Measurements from ENCODE around the gene C4A. TPM values are rescaled to one million over a fixed set of nuclear protein-coding genes. Genes with fewer than 3 reads are reported as not detected.
A peak's percentile ranks its signal among the peaks of the same experiment; 100 is the strongest.

C4A gene
- total RNA-seq, 3 donors from 2014 or later: 7.2 to 275 (median 230) TPM

- no peaks in the 10 kb centered on the region for H3K36me3 ChIP-seq
Observed at GRCh38 chr6:31961616-31962015, 20.2 kb upstream of the C4A start.

GRCh38 chr6:31963921-31964320 is 17.9 kb upstream of the C4A start:
- intact Hi-C loops (cut with DNase I; ENCODE audit: low total_unique reads): no loop called here
- H3K4me3 ChIP-seq: no peak overlapping the region
- no peaks in the 10 kb centered on the region for H3K27me3 ChIP-seq
- no peaks in the 10 kb centered on the region for H3K9me3 ChIP-seq
- no peak for DNase-seq (ENCODE audit: low spot score in 2 of 2)
- no peaks in the 10 kb centered on the region for H3K36me3 ChIP-seq
- no peaks in the 10 kb centered on the region for H3K4me1 ChIP-seq
- TF ChIP-seq POLR2AphosphoS5 (IDR thresholded peaks at IDR 0.05) (no peak), POLR2A (IDR thresholded peaks at IDR 0.05) (no peak), CTCF (IDR thresholded peaks at IDR 0.05) (no peak)
- no peak overlapping the region for H3K27ac ChIP-seq

More at GRCh38 chr6:31961616-31962015, 20.2 kb upstream of the C4A start:
- peaks cover 0 to 7% of the 10 kb centered on the region in 2 donors for H3K4me1 ChIP-seq
- no peaks in the 10 kb centered on the region for H3K27me3 ChIP-seq
- no peak overlapping the region for H3K4me3 ChIP-seq
- no peak overlapping the region for H3K27ac ChIP-seq
- TF ChIP-seq POLR2AphosphoS5 (IDR thresholded peaks at IDR 0.05): no peak
- no peak for TF ChIP-seq POLR2A (IDR thresholded peaks at IDR 0.05)
- TF ChIP-seq CTCF (IDR thresholded peaks at IDR 0.05): no peak
- intact Hi-C loops (cut with DNase I; ENCODE audit: low total_unique reads): no loop called here
- no peak for DNase-seq (ENCODE audit: low spot score in 2 of 2)
- no peaks in the 10 kb centered on the region for H3K9me3 ChIP-seq

- H3K36me3 ChIP-seq: no peaks in the 10 kb centered on the region
- peaks cover 0 to under 1% of the 10 kb centered on the region in 2 donors for H3K4me1 ChIP-seq
- H3K27me3 ChIP-seq: no peaks in the 10 kb centered on the region
- intact Hi-C loops (cut with DNase I; ENCODE audit: low total_unique reads): no loop called here
- DNase-seq (ENCODE audit: low spot score in 2 of 2): no peak
- H3K27ac ChIP-seq: no peak overlapping the region
- H3K4me3 ChIP-seq: no peak overlapping the region
- H3K9me3 ChIP-seq: no peaks in the 10 kb centered on the region
- TF ChIP-seq CTCF (IDR thresholded peaks at IDR 0.05): no peak
- no peak for TF ChIP-seq POLR2A (IDR thresholded peaks at IDR 0.05)
- no peak for TF ChIP-seq POLR2AphosphoS5 (IDR thresholded peaks at IDR 0.05)
Observed at GRCh38 chr6:31965700-31966099, 16.2 kb upstream of the C4A start.

GRCh38 chr6:31966506-31966905 is 15.4 kb upstream of the C4A start:
- no peaks in the 10 kb centered on the region for H3K27me3 ChIP-seq
- no peaks in the 10 kb centered on the region for H3K36me3 ChIP-seq
- intact Hi-C loops (cut with DNase I; ENCODE audit: low total_unique reads): no loop called here
- no peaks in the 10 kb centered on the region for H3K9me3 ChIP-seq
- no peak overlapping the region for H3K27ac ChIP-seq
- no peak overlapping the region for H3K4me3 ChIP-seq
- peaks cover 4 to 6% of the 10 kb centered on the region in 2 donors for H3K4me1 ChIP-seq
- no peak for TF ChIP-seq POLR2AphosphoS5 (IDR thresholded peaks at IDR 0.05)
- TF ChIP-seq CTCF (IDR thresholded peaks at IDR 0.05): no peak
- TF ChIP-seq POLR2A (IDR thresholded peaks at IDR 0.05): no peak
- DNase-seq (ENCODE audit: low spot score in 2 of 2): no peak

- Histone ChIP-seq H3K4me3 (no peak overlapping the region), H3K36me3 (no peaks in the 10 kb centered on the region), H3K27me3 (no peaks in the 10 kb centered on the region), H3K9me3 (no peaks in the 10 kb centered on the region), H3K4me1 (peaks cover 4 to 6% of the 10 kb centered on the region in 2 donors), H3K27ac (peak overlapping the region in 1 of 2 donors; percentile 12)
- intact Hi-C loops (cut with DNase I; ENCODE audit: low total_unique reads): no loop called here
- no peak for DNase-seq (ENCODE audit: low spot score in 2 of 2)
- TF ChIP-seq POLR2A (IDR thresholded peaks at IDR 0.05) (no peak), POLR2AphosphoS5 (IDR thresholded peaks at IDR 0.05) (no peak), CTCF (IDR thresholded peaks at IDR 0.05) (no peak)
Observed at GRCh38 chr6:31966997-31967925, 14.6 kb upstream of the C4A start.
